ENCODE results near the gene NOD1.

DNA sequence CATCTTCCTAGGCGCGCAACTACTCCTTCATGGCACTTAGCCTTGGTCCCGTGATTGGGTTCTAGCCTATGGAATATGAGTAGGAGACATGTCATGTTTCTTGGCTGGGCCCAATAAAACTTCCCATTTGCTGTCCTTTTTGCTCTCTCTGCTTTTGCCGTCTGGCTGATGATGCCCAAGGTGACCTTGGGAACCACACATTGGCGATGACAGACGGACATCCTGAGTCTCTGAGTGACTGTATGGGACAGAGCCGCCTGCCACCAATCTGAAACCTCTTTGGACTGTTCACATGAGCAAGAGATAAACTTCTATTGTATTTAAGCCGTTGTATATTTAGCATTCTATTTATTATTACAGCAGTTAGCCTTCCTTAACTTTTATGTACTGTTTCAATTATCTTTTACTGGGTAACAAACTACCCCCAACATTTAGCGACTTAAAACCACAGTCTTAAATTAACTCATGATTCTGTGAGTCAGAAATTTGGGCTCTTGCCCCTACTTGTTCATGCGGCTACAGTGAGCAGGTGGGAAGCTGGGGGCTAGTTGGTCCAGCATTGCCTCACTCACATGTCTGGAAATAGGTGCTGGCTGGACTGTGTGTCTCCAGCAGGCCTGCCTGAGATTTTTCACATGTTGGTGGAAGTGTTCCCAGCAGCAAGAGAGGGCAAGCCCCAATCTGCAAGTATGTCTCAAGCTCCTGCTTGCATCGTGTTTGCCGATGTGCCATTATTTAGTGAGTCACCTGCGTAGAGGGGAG, 71.7 kb downstream of the NOD1 start:
- TF ChIP-seq, protein P1, sequence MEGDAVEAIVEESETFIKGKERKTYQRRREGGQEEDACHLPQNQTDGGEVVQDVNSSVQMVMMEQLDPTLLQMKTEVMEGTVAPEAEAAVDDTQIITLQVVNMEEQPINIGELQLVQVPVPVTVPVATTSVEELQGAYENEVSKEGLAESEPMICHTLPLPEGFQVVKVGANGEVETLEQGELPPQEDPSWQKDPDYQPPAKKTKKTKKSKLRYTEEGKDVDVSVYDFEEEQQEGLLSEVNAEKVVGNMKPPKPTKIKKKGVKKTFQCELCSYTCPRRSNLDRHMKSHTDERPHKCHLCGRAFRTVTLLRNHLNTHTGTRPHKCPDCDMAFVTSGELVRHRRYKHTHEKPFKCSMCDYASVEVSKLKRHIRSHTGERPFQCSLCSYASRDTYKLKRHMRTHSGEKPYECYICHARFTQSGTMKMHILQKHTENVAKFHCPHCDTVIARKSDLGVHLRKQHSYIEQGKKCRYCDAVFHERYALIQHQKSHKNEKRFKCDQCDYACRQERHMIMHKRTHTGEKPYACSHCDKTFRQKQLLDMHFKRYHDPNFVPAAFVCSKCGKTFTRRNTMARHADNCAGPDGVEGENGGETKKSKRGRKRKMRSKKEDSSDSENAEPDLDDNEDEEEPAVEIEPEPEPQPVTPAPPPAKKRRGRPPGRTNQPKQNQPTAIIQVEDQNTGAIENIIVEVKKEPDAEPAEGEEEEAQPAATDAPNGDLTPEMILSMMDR (IDR thresholded peaks at IDR 0.05): no peak
- TF ChIP-seq POLR2A (IDR thresholded peaks at IDR 0.05): no peak
